HFF-Myc (cell line): ENCODE data around the gene PRKCG.
"Not testable (repeated sequence)": the region's sequence is repeated elsewhere in the genome, so short reads cannot be mapped to it uniquely, and the experiment has no call there.

Experiments
- DNase-seq: peaks from one replicate; pipeline ENCODE4 v3.0.0-alpha.2; 2011; ENCODE audit warnings: low read depth; ENCODE audit errors: extremely low read depth
- H3K4me3 ChIP-seq: replicated peaks from 2 replicates; pipeline ENCODE4 v1.5.1; 2011; ENCODE audit warnings: low read depth, mild to moderate bottlenecking, control low read depth, low read length
- TF ChIP-seq, protein P1 (sequence below): IDR thresholded peaks from 2 replicates; pipeline ENCODE4 v1.5.1; 2012; ENCODE audit warnings: mild to moderate bottlenecking, low read depth, low read length, control low read depth; ENCODE audit errors: missing control alignments

PRKCG gene

DNA sequence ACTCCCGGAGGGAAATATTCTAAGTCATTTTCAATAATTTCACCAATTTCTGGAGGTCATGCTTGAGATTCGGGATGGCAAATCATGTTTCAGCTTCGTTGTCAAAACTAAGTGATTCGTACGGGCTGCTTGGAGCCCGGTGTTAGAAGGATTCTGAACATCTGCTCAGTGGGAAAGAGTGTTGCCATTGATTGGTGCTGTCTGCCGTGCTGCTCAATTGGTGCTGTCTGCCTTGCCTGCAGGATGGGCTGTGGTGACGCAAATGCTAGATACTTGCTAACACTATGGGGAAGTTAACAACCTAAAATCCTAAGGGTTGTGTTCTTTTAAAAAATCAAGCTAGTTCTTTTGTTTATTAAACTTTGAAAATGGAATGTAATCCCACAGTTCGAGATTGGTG is 63.4 kb downstream of the PRKCG start:
- DNase-seq: no peak
- H3K4me3 ChIP-seq: no peak overlapping the region

DNA sequence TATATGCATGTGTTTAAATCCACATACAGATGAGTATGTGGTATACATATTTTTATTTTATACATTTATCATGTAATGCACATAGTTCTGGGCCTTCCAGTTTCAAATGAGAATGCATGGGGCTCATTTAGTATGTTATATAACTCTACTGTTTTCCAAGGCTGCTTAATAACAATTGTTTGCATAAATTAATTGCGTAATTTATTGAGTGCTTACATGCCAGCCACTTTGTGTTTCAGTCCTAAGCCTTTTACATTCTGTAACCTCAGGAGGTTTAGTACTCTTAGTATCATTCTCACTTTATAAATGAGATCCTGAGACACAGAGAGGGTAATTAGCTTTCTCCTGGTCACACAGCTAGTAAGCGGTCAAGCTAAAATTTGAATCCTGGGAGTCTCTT is 64.0 kb downstream of the PRKCG start:
- TF ChIP-seq, protein P1, sequence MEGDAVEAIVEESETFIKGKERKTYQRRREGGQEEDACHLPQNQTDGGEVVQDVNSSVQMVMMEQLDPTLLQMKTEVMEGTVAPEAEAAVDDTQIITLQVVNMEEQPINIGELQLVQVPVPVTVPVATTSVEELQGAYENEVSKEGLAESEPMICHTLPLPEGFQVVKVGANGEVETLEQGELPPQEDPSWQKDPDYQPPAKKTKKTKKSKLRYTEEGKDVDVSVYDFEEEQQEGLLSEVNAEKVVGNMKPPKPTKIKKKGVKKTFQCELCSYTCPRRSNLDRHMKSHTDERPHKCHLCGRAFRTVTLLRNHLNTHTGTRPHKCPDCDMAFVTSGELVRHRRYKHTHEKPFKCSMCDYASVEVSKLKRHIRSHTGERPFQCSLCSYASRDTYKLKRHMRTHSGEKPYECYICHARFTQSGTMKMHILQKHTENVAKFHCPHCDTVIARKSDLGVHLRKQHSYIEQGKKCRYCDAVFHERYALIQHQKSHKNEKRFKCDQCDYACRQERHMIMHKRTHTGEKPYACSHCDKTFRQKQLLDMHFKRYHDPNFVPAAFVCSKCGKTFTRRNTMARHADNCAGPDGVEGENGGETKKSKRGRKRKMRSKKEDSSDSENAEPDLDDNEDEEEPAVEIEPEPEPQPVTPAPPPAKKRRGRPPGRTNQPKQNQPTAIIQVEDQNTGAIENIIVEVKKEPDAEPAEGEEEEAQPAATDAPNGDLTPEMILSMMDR: no peak
- no peak overlapping the region for H3K4me3 ChIP-seq
- no peak for DNase-seq

More for the DNA sequence above, 63.4 kb downstream of the PRKCG start:
- TF ChIP-seq, protein P1: no peak

DNA sequence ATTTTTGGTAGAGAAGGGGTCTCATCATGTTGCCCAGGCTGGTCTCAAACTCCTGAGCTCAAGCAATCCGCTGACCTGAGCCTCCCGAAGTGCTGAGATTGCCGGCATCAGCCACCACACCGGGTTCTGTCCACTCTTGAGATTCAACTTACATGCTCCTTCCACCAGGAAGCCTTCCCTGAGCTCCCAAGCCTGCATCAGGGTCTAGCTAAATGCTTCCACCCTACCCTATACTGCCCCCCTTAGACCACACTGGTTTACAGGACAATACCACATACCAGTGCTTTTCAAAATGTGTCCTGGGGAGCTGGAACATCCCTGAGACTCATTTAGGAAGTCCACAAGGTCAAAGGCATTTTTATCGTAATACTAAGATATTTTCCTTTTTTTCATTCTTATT is 65.6 kb downstream of the PRKCG start:
- DNase-seq: no peak
- TF ChIP-seq, protein P1: peak; percentile 29
- H3K4me3 ChIP-seq: no peak overlapping the region

DNA sequence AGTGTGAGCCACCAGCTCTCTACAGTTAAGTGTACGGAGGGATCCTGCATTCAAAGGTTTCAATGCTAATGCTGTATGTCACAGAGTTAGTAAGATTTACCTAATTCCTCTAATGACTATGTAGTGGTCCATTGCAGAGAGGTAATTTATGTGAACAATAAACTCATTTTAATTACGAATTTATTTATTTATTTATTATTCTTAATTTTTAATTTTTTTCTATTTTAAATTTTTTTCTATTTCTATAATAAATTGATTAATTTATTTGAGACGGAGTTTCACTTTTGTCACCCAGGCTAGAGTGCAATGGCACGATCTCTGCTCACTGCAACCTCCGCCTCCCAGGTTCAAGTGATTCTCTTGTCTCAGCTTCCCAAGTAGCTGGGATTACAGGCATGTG is 66.6 kb downstream of the PRKCG start:
- DNase-seq, H3K4me3 ChIP-seq: not testable (repeated sequence)

DNA sequence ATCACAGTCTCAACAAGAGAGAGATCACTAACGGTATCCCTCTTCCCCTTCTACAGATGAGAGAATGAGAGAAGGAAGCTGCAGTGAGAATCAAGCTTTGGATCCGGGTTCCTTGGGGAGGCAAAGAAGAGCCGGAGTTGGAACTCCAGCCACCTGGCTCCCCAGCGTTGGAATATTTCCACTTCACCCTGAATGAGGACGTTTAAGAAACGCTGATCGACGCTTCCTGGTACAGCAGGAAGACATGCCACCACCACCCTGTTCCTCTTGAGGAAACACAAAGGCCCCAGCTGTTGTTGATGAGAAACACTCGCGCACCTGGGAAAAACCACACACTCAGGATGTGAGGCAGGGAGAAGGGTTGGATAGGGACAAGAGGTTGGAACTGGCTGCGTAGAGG is 69.4 kb downstream of the PRKCG start:
- TF ChIP-seq, protein P1: no peak
- no peak for DNase-seq
- H3K4me3 ChIP-seq: no peak overlapping the region

DNA sequence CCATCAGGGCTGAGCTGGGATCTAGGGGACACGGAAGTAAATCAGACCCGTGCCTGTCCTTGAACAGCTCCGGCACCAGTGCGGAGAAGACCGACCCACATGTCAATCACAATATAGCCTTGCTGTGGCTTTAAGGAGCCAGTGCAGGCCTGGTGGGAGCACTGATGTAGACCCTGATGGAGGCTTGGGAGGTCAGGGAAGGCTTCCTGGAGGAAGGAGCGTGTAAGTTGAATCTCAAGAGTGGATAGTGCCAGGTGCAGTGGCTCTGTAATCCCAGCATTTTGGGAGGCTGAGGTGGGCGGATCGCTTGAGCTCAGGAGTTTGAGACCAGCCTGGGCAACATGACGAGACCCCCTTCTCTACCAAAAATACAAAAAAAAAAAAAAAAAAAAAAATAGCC is 70.0 kb downstream of the PRKCG start:
- no peak for DNase-seq
- TF ChIP-seq, protein P1: no peak
- no peak overlapping the region for H3K4me3 ChIP-seq

DNA sequence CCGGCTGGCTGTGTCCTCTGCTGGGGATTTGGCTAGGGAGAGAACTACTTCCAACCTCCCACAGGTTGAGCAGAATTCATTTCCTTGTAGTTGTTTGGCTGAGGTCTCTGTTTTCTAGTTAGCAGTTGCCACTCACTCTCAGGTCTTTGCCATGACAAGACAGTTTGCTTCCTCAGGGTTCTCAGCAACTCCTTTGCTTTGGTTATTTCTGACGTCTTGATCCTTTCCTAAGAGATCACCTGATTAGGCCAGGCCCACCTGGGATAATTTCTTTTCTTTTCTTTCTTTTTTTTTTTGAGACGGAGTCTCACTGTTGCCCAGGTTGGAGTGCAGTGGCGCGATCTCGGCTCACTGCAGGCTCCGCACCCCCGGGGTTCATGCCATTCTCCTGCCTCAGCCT is 71.4 kb downstream of the PRKCG start:
- H3K4me3 ChIP-seq: no peak overlapping the region
- no peak for DNase-seq
- TF ChIP-seq, protein P1: no peak
